Measurements from ENCODE around the gene MUTYH.

DNA sequence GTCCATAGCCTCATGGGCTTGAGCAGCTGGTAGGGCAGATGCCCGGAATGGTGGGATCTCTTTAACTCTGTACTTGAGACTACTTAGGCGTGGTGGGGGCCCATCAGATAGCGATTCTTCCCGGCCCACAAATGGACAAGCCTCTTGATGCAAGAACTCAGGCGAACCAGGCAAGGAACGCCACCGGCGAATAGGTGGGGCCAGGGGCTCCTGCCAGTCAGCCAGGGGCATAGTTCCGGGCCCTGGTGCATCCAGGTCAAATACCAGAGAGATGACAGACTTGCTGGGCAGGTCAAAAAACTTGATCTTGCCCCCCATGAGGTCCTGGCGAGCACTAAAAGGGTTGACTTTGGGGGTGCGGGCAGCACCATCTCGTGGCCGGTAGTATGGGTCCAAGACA lies 4.8 kb upstream of the MUTYH start:
- no peak for TF ChIP-seq POLR2AphosphoS2 (conservative IDR thresholded peaks at IDR 0.05; ENCODE audit: low read length)
- TF ChIP-seq, protein P1, sequence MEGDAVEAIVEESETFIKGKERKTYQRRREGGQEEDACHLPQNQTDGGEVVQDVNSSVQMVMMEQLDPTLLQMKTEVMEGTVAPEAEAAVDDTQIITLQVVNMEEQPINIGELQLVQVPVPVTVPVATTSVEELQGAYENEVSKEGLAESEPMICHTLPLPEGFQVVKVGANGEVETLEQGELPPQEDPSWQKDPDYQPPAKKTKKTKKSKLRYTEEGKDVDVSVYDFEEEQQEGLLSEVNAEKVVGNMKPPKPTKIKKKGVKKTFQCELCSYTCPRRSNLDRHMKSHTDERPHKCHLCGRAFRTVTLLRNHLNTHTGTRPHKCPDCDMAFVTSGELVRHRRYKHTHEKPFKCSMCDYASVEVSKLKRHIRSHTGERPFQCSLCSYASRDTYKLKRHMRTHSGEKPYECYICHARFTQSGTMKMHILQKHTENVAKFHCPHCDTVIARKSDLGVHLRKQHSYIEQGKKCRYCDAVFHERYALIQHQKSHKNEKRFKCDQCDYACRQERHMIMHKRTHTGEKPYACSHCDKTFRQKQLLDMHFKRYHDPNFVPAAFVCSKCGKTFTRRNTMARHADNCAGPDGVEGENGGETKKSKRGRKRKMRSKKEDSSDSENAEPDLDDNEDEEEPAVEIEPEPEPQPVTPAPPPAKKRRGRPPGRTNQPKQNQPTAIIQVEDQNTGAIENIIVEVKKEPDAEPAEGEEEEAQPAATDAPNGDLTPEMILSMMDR (IDR thresholded peaks at IDR 0.05): no peak
- TF ChIP-seq CHD2 (IDR thresholded peaks at IDR 0.05; ENCODE audit: low read length, partially characterized antibody): no peak
- TF ChIP-seq SREBF2 (IDR thresholded peaks at IDR 0.05): no peak
- no peak for TF ChIP-seq RFX5 (IDR thresholded peaks at IDR 0.05)
- no peak for TF ChIP-seq NR3C1 (IDR thresholded peaks at IDR 0.05)
- TF ChIP-seq, protein P2, sequence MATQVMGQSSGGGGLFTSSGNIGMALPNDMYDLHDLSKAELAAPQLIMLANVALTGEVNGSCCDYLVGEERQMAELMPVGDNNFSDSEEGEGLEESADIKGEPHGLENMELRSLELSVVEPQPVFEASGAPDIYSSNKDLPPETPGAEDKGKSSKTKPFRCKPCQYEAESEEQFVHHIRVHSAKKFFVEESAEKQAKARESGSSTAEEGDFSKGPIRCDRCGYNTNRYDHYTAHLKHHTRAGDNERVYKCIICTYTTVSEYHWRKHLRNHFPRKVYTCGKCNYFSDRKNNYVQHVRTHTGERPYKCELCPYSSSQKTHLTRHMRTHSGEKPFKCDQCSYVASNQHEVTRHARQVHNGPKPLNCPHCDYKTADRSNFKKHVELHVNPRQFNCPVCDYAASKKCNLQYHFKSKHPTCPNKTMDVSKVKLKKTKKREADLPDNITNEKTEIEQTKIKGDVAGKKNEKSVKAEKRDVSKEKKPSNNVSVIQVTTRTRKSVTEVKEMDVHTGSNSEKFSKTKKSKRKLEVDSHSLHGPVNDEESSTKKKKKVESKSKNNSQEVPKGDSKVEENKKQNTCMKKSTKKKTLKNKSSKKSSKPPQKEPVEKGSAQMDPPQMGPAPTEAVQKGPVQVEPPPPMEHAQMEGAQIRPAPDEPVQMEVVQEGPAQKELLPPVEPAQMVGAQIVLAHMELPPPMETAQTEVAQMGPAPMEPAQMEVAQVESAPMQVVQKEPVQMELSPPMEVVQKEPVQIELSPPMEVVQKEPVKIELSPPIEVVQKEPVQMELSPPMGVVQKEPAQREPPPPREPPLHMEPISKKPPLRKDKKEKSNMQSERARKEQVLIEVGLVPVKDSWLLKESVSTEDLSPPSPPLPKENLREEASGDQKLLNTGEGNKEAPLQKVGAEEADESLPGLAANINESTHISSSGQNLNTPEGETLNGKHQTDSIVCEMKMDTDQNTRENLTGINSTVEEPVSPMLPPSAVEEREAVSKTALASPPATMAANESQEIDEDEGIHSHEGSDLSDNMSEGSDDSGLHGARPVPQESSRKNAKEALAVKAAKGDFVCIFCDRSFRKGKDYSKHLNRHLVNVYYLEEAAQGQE (IDR thresholded peaks at IDR 0.05): no peak
- TF ChIP-seq POLR2A (IDR thresholded peaks at IDR 0.05; ENCODE audit: low read length): no peak
- TF ChIP-seq, protein P3, sequence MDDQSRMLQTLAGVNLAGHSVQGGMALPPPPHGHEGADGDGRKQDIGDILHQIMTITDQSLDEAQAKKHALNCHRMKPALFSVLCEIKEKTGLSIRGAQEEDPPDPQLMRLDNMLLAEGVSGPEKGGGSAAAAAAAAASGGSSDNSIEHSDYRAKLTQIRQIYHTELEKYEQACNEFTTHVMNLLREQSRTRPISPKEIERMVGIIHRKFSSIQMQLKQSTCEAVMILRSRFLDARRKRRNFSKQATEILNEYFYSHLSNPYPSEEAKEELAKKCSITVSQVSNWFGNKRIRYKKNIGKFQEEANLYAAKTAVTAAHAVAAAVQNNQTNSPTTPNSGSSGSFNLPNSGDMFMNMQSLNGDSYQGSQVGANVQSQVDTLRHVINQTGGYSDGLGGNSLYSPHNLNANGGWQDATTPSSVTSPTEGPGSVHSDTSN (IDR thresholded peaks at IDR 0.05): no peak
- no peak for TF ChIP-seq RAD21 (conservative IDR thresholded peaks at IDR 0.05 in 1 of 2, IDR thresholded peaks at IDR 0.05 in 1 of 2)
- TF ChIP-seq RARB (CRISPR knock-in tag; IDR thresholded peaks at IDR 0.05): no peak
- TF ChIP-seq EHMT2 (IDR thresholded peaks at IDR 0.05; ENCODE audit: low read depth): no peak
- no peak for TF ChIP-seq KDM1A (IDR thresholded peaks at IDR 0.05; ENCODE audit: low read depth)
- no peak for TF ChIP-seq JUN (IDR thresholded peaks at IDR 0.05)

Measured in A549 (cell line).